Activated CD4-positive, alpha-beta T cell treated with anti-CD3 and anti-CD28 coated beads, Interleukin-2, amount 50 U/mL, for 16 hours (primary cell): ENCODE measurements around the gene AHNAK2.

ENCODE experiments used
- DNase-seq: peaks from one replicate; pipeline ENCODE4 v3.0.0-alpha.2; 2020

AHNAK2 gene

DNA sequence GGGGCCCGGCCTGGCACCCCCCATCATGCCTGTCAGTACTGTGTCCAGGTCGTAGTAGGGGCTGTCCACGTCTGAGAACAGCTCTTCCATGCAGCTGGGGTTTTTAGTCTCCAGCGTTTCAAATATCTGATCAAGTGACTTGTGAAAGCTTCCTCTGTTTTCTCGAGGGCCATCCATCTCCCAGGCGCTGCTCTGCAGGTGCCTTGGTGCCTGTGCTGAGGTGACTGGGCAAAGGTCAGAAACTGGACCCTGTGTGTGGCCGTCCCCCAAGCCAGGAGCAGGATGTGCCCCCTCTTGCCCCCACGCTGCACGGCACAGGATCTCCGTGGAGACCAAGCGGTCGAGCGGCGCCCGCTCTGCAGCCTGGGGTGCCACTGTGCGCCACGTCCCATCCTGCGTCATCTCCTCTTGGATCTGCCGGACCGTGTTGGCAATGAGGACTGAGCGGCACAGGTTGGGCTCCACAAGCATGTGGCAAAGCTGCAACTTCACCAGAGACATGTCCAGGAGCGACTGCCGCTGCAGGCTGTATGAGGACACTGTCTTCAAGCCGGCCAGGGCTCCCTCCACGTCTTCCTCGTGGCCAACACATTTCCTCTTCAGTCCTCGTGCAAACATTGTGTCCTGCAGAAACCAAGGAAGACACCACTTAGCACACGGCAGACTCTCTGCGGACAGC, 33.3 kb upstream of the AHNAK2 start:
- DNase-seq = no peak

- DNase-seq = no peak
Measured at GRCh38 chr14:105010891-105011291, 32.7 kb upstream of the AHNAK2 start.

GRCh38 chr14:105010106-105010505, 31.9 kb upstream of the AHNAK2 start:
- no peak for DNase-seq

DNA sequence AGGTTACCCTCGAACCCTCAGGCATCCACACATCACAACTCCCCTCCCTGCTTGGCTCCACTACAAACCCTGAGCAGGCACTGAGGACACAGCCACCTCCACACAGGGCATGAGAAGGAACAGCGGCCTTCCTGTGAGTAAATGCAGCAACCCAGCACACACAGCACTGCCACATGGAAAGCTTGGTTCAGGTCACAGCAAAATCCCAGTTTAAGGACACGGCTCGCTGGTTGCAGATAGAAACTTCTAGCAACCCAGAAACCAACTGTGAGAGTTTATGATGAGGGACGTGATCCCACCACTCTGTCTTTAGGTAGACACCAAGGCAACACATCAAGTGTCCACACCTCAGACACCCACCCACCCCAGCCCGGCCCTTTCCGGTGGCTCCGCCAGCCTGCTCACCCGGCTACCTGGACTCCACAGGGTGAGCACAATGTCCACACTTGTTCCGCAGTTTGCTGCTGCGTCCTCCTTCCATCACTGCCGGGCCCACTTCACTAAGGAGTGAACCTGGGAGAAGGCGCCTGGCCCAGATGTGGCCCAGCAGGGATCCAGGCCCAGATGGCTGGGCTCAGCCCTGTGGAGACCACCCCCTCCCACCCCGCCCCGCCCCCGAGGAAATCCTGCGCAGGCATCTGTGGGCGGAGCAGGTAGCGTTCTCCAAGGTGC, 29.6 kb upstream of the AHNAK2 start:
- no peak for DNase-seq

DNA sequence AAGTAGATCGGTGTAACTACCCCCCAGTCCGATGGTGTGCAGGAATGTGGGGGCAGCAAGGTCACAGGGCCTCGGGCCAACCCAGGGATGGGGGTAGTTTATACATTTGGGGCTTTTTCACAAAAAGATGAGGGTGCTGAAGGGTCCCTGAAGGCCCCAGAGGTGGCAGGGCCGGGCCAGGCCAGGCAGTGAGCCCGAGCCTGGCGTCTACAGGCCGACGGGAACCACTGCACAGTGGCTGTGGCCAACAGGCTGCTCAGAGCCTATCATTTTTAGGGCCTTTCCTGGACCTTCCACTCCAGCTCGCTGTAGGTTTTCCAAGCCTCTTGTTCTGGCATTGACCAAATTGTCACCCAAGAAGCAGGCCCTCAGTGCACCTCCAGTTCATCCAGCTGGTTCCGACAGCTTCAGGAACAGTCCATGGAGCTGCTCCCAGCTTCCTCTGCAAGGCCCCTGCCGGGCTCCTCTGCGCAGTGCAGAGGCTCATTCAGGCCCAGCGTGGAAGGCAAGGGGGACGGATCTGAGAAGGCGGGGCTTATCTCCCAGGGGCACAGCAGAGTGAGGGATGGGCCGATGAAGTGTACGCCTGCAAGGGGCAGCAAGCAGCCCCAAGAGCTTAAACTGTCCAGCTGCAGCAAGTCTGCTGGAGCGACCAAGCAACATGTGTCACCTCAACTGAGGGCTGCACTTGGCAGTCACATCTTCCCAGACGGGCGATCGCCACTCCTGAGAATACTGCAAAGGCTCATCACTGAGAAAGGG, 28.8 kb upstream of the AHNAK2 start:
- DNase-seq = no peak

DNA sequence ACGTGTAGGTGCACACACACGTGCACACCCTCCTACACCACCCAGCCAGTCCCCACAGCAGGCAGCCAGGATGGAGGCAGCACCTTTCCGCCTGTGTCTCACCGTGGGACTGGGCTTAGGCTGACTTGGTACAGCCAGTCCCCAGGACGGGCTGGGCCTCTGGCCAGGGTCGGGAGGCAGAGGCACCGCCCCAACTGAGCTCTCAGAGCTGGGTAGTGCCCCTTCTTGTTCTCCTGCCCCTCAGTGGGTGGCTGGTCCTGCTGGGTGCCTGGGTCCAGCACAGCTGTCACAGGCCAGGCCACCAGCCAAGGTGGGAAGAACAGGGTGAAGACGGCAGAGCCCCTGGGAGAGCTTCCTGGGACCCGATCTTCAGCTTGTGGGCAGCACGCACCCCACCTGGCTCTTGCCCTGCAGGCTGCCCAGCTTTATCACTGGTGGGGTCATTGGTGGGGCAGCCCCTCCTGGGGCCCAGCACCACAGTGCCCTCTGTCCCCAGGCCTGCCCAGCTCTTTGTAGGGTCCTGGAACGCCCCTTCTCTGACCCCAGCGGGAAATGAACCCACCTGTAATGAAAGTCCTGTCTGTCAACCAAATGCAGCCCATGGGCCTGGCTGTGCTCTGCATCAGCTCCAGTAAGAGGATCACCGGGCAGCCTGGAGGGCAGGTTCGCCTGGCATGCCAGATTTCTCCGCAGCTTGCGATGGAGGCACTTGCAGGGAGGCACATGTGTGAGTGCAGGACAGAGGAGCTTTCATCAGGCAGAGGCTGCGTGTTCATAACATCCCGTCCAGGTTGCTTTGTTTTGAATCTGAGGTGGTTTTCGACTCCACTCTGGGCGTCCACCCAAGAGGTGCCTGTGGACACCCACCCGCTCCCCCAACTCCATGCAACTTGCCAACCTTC, 28.0 kb upstream of the AHNAK2 start:
- no peak for DNase-seq

GRCh38 chr14:105005329-105005928, 27.3 kb upstream of the AHNAK2 start:
- DNase-seq = no peak

DNA sequence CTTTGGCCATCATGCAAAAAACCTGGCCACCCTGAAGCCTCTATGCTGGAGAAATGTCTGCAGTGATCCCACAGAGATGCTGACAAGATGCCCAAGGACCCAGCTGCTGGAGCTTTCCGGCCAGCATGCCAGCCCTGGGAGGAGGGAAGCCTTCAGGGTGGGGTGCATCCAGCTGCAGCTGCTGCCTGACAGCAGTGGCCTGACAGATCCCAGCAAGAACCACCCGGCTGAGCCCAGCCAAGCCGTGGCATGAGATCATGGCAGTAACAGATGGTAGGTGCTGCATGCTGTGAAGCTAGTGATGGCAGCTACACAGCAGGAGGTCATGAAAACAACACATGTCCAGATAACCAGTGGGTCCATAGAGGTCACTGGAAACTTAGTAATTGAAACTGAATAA, 21.2 kb upstream of the AHNAK2 start:
- DNase-seq = no peak

GRCh38 chr14:104998801-104999200, 20.6 kb upstream of the AHNAK2 start:
- DNase-seq = no peak

DNA sequence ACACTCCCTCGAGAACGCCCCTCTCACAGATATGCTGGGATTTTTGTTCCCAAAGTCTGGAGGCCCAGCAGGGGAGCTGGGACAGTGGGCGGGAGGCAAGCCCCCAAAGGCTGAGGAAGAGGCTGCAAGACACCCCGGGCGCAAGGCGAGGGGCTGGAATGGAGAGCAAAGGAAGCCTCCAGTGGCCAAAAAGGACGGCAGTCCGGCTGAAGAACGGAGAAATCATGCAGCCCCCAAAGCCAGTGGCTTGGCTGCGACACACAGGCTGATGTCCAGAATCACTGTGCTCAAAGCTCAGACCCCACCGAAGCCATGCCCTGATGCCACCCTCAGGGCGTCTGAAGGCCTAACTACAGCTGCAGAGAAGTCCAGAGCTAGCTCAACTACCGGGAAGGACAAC, 18.3 kb upstream of the AHNAK2 start:
- no peak for DNase-seq

DNA sequence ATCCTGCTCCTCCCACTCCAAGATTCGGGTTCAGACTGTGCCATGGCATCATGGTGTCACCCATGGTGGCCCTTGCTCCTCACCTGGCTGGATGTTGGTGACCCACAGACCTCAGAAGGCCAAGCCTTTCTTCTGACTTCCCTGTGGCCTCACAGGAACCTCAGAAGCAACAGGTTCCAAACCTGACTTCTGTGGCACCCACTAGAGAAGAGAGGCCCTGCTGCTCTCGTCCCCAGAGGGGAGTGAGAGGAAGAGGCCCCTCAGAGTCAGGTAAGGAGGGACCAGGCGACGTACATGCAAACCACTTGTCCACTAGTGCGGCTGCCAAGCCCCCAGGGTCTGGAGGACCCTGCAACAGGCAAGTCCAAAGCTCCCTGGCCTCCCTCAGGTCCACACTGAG, 17.9 kb upstream of the AHNAK2 start:
- DNase-seq = no peak

DNA sequence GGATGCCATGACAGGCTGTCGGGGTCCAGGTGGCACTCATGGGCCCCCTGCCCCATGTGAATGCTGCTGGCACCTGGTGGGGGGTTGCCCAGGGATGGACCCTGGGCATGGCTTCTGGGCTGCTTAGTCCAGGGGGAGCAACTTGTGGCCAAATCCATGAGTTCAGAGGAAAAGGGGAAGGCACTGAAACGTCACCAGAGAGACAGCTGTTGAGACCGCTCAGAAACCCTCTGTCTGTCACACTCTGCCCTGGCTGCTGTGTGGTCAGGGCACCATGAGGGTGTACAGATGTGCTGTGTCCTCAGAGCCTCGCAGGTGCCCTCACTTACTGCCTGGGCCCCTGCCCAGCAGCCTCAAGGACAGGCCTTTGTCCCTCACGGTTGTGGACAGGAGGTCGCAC, 16.8 kb upstream of the AHNAK2 start:
- no peak for DNase-seq

GRCh38 chr14:104993808-104994591, 15.8 kb upstream of the AHNAK2 start:
- no peak for DNase-seq

DNA sequence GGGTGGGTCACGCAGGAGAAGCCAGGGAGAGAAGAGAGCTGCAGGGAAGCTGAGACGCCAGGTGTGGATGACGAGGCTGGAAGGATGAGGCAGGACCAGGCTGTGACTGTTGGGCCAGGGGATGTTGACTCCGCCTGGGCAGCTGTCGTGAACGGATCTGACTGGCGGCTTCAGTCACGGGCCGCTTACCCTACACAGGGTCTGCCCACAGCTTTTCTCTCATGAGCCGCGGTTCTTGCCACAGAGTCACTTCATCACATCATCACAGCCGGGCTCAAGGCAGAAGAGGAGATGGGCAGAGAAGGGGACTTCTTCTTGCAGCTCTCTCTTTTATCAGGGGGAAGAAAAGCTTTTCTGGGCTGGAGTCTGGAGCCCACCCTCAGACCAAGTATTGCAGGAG, 15.1 kb upstream of the AHNAK2 start:
- no peak for DNase-seq

DNA sequence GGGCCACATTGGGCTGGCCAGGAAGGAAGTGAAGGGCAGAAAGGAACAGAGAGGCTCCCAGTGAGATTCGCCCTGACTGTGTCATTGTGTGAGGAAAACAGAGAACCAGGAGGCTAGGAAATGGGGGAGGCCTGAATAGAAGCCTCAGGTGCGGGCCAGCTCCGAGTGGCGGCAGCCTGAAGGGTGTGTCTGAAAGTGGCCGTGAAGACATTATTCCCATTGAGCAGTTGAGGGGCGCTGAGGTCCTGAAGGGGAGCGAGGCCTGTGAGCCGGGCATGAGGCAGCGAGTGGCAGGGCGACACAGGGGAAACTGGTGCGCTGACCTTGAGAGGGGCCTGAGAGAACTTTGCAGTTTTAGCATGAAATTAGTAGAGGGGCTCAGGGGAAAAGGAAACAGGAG, 14.3 kb upstream of the AHNAK2 start:
- no peak for DNase-seq

DNA sequence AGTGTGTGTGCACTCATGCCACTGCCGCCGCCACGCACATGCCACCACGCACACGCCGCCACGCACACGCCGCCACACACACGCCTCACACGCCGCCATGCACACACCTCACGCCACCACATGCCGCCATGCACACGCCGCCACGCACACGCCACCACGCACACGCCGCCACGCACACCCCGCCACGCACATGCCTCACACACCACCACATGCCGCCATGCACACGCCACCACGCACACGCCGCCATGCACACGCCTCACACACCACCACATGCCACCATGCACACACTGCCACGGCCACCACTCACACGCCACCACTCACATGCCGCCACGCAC, 13.7 kb upstream of the AHNAK2 start:
- no peak for DNase-seq

GRCh38 chr14:104989951-104990303, 11.8 kb upstream of the AHNAK2 start:
- DNase-seq = no peak

- DNase-seq = no peak
Measured at GRCh38 chr14:104989236-104989950, 11.2 kb upstream of the AHNAK2 start.

- no peak for DNase-seq
Measured at GRCh38 chr14:104986487-104987164, 8.5 kb upstream of the AHNAK2 start.

GRCh38 chr14:104985675-104986486, 7.7 kb upstream of the AHNAK2 start, which contains the start of gene CLBA1:
TSS of gene CLBA1 (plus strand) at chr14:104985788. CDS start at chr14:104986432, 644 bp downstream.
- DNase-seq = peak; percentile 87
